HG03064 (cell line): ENCODE measurements around the gene SCT.

ENCODE experiments used
- ATAC-seq: cut with Tn5 transposase; IDR thresholded peaks from one replicate; pipeline ENCODE4 v1.9.1; 2021; ENCODE audit warnings: low read depth; ENCODE audit not compliant: unreplicated experiment

SCT gene

DNA sequence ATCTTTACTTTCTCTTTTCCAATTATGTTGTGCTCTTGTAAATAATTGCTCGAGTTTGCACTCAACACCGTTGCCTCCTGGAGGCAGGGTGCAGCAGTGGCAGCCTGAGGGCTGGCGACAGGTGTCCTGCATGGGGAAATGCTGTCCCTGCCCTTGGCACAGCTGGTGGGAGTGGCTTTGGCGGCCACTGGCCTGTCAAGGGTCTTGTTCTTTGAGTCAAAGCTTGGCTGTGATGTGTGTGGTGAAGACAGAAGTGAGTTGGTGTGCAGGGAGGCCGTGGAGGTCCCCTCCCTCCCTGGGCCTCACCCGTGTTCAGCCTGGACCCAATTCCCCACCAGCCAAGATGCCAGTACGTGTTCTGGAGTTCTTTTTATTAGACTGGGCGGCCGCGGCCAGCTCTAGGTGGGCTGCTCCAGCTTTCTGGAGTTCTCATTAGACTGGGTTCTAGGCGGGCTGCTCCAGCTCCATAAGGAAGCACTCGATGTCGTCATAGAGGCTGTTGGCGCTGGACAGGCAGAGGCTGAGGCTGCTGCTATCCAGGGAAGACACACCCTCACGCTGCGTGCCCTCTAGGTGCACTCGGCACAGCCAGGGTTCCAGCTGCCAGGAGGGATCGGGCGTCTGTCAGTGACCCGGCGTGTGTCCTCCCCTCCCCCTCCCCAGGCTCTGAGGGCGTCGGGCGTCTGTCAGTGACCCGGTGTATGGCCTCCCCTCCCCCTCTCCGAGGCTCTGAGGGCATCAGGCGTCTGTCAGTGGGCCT, 14.6 kb downstream of the SCT start:
- ATAC-seq, result no peak

DNA sequence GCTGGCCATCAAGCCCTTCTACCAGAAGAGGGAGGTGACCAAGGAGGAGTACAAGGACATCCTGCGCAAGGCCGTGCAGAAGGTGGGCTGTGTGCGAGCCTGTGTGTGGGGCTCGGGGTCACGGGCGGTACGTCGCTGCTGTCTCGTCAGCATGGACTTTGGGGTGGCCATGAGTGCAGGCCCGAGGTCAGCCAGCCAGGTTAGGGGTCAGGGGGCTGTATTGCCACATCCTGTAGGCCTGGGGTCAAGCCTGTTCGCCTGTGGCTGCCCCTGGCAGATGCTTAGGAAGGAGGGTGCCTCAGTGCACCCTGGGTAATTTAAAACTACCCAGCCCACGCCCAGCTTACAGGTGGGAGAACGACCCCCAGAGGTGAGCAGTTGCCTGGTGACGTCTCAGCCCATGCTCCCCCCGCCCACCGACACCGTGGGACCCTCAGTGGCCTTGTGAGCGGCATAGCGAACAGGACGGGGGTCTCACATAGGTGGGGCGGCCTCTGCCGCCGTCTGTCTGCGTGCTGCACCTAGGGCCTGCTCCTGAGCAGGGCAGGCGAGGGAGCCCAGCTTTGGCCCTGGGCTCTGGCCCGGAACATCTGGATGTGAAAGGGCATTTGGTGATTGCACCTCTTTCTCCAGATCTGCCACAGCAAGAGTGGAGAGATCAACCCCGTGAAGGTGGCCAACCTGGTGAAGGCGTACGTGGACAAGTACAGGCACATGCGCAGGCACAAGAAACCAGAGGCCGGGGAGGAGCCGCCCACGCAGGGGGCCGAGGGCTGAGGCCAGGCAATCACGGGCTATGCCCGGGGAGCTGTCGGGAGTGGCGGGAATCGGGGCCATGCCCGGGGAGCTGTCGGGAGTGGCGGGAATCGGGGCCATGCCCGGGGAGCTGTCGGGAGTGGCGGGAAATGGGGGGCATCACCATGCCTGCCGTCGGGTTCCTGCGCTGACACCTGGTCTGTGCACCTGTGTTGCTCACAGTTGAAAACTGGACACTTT, 15.7 kb downstream of the SCT start:
- no peak for ATAC-seq

DNA sequence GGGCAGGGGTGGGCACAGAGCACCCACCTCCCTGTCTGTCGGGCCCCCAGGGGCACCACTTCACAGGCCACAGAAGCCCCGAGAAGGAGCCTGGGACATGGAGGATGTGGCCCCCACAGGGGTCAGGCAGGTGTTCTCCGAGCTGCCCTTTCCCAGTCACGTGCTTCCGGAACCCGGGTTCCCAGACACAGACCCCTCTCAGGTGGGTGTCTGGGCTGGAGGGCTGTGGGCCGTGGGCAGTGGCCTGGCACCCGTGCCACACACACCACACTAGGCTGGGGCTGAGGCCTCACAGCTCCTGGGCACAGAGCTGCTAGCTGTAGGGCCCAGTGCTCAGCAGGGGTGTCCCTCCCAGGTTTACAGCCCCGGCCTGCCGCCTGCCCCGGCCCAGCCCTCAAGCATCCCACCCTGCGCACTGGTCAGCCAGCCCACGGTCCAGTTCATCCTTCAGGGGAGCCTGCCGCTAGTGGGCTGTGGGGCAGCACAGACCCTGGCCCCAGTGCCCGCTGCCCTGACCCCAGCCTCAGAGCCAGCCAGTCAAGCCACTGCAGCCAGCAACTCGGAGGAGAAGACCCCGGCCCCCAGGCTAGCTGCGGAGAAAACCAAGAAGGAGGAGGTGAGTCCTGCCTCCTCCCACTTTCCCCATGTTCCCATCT, 16.7 kb downstream of the SCT start:
- no peak for ATAC-seq

DNA sequence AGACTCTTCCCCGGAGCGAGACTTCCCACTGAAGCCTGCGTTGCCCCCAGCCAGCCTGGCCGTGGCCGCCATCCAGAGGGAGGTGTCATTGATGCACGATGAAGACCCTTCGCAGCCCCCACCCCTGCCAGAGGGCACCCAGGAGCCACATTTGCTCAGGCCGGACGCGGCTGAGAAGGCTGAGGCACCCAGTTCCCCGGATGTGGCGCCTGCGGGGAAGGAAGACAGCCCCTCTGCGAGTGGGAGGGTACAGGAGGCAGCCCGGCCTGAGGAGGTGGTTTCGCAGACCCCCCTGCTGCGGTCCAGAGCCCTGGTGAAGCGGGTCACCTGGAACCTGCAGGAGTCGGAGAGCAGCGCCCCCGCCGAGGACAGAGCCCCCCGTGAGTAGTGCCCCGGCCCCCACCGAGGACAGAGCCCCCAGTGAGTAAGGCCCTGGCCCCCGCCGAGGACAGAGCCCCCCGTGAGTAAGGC, 17.6 kb downstream of the SCT start:
- ATAC-seq, result no peak

DNA sequence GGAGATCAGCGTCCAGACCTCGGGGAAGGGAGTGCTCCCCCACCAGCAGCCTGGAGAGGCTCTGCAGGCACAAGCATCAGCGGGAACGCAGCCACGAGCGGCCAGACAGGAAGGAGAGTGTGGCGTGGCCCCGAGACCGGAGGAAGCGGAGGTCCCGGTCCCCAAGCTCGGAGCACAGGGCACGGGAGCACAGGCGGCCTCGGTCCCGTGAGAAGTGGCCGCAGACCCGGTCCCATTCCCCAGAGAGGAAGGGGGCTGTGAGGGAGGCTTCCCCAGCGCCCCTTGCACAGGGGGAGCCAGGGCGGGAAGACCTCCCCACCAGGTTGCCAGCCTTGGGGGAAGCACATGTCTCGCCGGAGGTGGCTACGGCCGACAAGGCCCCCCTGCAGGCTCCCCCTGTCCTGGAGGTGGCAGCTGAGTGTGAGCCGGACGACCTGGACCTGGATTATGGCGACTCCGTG, 18.2 kb downstream of the SCT start:
- no peak for ATAC-seq

DNA sequence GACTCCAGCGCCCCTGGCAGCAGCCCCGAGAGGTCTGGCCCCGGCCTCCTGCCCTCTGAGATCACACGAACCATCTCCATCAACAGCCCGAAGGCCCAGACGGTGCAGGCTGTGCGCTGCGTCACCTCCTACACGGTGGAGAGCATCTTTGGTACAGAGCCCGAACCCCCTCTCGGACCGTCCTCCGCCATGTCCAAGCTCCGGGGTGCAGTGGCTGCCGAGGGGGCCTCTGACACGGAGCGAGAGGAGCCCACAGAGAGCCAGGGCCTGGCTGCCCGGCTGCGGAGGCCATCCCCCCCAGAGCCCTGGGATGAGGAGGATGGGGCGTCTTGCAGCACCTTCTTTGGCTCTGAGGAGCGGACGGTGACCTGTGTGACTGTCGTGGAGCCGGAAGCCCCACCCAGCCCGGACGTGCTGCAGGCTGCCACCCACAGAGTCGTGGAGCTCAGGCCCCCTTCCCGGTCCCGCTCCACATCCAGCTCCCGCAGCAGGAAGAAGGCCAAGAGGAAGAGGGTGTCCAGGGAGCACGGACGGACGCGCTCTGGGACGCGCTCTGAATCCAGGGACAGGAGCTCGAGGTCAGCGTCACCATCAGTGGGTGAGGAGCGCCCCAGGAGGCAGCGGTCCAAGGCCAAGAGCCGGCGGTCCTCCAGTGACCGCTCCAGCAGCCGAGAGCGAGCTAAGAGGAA, 18.9 kb downstream of the SCT start:
- ATAC-seq, result no peak

DNA sequence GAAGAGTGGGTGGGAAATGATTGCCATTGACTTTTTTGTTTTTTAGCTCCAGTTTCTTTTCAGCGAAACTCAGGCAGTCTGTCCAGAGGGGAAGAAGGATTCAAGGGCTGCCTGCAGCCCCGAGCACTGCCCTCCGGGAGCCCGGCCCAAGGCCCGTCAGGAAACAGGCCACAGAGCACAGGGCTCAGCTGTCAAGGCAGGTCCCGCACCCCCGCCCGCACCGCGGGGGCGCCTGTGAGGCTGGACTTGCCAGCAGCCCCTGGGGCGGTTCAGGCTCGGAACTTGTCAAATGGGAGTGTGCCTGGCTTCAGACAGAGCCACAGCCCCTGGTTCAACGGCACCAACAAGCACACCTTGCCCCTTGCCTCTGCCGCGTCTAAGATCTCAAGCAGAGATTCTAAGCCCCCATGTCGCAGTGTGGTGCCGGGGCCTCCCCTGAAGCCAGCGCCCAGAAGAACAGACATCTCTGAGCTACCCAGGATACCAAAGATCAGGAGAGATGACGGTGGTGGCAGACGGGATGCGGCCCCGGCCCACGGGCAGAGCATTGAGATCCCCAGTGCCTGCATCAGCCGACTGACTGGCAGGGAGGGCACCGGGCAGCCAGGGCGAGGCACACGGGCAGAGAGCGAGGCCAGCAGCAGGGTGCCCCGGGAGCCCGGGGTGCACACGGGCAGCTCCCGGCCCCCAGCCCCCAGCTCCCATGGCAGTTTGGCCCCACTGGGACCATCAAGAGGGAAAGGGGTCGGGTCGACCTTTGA, 19.8 kb downstream of the SCT start:
- ATAC-seq, result no peak

DNA sequence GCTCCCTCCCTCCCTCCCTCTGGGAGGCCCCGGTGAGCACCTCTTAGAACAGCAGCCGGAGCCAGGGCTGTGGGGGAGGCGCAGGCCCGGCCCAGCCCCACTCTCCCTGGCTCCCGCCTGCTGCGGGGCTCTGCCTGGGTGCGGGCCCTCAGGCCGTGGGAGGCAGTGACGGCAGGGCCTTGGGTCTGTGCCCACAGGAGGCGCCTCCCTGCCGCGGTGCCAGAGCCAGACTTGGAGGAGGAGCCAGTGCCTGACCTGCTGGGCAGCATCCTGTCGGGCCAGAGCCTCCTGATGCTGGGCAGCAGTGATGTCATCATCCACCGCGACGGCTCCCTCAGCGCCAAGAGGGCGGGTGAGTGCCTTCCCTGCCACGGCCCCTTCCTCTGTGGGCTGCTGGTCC, 20.7 kb downstream of the SCT start:
- no peak for ATAC-seq

DNA sequence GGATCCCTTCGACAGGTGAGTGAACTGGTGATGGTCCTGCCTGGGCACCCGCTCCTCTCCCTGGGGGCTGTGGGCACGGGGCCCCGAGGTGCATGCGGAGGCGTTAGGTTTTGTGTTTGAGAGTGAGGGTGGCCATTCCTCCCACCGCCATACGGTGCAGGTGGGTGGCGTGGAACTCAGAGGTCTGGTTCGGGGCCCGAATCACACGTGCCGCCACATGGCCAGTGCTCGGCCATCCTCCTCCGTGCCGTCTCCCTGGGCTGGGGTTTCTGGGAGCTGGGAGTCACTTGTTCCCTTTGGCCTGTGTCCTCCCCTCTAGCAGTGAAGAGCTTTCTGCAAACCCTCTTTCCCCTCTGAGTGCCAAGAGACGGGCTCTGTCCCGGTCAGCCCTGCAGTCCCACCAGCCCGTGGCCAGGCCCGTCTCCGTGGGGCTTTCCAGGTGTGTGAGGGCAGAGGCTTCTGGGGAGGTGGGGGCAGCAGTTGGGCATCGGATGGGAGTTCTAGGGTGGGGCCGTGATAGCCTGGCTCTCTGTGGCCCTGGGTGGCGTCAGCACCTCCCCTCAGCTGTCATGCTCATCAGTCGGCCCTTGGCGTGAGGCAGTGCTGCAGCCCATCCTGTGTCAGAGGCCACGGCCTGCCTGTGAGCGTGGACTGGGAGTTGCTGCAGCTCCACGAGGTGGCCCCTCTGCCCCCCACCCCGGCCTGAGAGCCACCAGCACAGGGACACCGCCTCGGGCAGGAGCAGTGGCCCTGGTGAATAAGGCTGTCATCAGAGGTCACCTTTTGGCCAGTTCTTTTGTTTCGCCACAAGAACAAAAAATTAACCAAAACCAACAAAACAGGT, 21.5 kb downstream of the SCT start:
- ATAC-seq, result no peak

DNA sequence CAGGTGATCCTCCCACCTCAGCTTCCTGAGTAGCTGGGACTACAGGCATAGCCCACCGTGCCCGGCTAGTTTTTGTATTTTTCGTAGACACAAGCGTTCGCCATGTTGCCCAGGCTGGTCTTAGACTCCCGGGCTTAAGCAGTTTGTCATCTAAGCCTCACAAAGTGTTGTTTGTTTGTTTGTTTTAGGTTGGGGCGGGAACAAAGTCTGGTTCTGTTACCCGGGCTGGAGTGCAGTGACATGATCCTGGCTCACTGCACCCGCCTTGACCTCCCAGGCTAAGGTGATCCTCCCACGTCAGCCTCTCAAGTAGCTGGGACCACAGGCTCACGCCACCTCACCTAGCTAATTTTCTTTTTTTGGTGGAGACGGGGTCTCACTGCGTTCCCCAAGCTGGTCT, 23.8 kb downstream of the SCT start:
- ATAC-seq, result no peak

DNA sequence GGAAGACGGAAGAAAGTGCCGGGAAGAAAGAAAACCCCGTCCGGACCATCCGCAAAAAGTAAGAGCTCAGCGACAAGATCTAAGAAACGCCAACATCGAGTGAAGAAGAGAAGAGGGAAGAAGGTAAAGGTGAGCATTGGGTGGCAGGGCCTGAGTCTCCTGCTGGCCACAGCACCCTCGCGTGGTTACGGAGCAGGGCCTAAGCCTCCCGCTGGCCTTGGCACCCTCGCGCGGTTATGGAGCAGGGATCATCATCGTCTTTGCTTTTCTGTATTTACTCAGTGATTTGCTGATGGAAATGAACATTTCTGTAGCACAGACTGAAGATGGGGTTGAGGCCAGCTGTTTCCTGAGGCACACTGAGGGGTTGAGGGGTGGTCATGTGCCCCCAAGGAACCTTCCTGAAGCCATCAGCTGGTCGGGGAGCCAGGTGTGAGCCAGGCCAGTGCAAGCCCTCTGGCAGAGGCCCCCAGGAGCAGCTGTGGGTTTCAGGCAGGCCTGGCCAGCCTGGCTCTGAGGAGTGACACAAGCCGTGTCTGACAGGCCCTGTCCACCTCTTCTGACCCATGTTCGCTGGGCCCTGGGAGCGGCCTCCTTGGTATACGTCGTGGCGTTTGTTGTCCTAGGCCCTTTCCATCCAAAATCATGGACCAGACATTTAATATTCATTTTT, 25.3 kb downstream of the SCT start:
- no peak for ATAC-seq

DNA sequence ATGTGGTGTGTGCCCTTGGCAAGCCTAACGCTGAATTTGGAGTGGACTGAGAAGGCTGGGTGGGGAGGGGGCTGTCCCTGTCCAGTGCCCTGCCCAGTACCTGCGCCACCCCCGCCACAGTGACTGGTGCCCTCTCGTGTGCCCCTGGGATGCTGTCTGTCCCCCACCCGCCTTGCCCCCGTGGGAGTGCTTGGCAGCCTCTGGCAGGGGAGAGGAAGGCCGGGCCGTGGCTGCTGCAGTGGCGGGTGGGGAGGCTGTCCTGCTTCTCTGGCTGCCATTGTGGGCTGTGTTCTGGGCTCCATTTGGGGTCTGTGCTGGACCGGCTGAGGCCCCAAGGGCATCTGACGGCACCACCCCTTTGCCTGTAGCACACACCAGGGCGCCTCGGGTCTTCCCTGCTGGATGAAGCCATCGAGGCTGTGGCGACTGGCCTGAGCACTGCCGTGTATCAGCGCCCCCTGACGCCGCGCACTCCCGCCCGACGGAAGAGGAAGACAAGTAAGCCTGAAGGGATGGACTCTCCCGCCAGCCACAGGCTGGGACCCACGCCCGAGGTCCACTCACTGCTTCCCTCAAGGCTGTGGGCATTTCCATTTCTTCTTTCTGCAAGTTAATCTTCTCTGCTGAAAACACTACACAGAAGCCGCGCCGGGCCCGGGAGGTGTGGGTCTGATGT, 28.8 kb downstream of the SCT start:
- ATAC-seq, result no peak

DNA sequence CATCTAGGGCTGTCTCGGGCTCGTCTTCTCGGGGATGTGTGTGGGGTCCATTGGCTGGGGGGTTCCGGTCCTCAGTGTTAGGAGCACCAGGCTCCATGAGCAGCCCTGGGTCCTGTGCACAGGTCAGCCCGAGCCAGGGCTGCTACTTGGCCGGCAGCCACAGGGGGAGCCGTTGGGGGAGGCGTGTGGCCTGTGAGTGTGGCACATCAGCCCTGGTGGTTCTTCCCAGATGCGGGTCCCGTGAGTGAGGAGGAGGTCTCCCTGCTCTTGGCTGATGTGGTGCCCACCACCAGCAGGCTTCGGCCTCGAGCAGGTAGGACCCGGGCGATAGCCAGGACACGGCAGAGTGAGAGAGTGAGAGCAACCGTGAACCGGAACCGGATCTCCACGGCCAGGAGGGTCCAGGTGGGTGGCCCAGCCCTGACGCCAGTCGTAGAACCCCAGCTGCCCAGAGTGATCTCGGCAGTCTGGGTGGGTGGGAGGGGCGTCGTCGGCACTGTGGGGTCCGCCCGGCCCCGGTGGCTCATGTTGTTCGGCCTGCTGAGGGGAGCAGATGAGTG, 29.7 kb downstream of the SCT start:
- ATAC-seq, result no peak

DNA sequence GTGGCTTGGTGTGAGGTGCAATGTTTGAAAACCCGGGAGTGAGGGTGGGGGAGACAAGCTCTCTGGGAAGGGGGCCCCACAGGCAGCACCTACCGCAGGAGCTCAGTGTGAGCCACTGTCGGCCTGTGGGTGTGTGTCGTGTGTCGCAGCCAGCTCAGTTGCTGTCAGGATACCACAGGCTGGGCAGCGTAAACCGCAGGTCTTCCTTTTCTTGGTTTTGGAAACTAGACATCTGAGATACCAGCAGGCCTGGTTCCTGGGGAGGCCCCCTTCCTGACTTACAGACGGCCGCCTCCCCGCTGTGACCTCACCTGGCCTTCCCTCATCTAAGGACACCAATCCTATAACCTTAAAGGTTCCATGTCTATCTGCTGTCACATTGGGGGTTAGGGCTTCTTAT, 30.6 kb downstream of the SCT start:
- ATAC-seq, result no peak

DNA sequence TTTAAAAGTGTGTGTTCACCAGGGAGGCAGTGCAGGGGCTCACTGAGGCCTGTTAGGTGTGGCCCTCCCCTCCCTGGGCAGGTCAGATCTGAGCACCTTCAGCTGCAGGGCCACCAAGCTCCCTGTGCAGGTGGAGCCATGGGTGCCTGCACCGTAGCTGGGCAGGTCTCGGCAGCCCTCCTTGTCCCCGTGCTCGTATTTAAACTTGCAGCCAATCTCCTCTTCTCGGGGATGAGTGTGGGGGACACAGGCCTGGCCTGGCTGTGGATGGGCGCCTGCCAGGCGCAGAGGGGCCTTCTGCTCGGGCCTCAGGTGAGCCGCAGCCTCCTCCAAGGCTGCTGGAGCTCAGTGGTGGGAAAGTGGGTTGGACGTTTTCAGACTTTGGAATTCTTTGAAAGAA, 31.6 kb downstream of the SCT start:
- ATAC-seq, result no peak

DNA sequence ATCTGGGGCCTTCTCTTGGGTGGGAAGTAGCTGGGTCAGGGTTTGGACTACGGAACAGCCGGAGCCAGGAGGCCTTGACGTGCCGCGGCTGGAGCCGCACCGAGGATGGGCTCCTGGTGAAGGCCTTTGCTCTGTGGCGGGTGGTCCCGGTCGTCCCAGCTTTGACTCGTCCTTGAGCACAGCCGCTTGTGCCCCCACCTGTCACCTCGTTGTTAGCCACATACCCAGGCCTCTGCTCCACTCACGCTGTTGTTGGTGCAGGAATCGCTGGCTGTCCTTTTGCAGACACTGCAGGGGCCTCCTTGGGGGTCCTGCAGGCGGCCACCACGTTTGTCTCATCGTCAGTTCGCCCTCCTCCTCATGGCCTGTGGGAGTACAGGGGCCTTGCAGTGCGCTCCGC, 33.6 kb downstream of the SCT start:
- no peak for ATAC-seq

DNA sequence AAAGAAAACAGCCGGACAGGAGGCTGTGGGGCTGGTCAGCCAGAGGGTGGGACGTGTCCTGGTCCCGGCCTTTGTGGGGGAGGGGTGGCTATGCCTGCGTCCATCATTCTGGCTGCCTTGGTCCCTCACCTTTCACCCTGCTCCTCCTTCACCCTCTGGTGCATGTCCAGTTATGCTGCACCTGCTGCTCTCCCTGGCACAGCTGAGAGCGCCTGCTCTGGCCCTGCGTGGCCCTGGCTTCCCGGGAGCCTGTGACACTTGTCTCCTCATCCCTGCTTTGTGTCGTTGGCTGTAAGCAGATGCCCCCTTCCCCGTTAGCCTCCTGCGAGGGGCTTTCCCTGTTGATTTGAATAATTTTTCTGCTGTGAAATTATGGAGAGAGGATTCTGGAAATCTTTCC, 34.1 kb downstream of the SCT start:
- ATAC-seq, result no peak
